OCI-LY7 (cell line): ENCODE data around the gene YOD1.

Source experiments
- EZH2phosphoT487 ChIP-seq: fragments of 200-600 bp; sonication (generic); IDR thresholded peaks from 2 replicates; pipeline ENCODE4 v1.6.1; 2018; ENCODE audit warnings: low read depth, borderline replicate concordance, mild to moderate bottlenecking, mixed run types, antibody characterized with exemption, low read length, moderate library complexity, mixed read lengths
- TF ChIP-seq, protein P1 (sequence below): fragments of 200-600 bp; sonication (generic); conservative IDR thresholded peaks from 2 replicates; pipeline ENCODE4 v1.5.1; 2014; ENCODE audit warnings: mild to moderate bottlenecking, antibody characterized with exemption, low read length, moderate library complexity, mixed read lengths

DNA sequence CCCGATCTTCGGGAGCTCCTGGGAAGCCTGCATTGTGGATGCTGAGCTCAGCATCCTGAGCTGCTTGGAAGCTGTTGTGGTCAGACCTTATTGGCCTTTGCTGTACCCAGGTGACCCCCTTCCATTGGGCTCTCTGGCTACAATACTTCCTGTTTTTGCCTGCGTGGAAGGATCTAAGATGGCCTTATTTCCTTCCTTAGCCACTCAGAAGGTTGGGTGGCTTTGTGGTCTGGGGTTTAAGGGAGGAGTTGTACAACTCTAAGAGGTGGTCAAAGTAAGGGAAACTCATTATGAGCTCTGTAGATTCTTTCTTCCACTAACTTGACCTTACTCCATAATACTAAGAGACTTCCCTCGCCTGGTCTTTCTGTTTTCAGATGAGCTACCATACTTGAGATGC, 19.8 kb upstream of the YOD1 start:
- TF ChIP-seq, protein P1, sequence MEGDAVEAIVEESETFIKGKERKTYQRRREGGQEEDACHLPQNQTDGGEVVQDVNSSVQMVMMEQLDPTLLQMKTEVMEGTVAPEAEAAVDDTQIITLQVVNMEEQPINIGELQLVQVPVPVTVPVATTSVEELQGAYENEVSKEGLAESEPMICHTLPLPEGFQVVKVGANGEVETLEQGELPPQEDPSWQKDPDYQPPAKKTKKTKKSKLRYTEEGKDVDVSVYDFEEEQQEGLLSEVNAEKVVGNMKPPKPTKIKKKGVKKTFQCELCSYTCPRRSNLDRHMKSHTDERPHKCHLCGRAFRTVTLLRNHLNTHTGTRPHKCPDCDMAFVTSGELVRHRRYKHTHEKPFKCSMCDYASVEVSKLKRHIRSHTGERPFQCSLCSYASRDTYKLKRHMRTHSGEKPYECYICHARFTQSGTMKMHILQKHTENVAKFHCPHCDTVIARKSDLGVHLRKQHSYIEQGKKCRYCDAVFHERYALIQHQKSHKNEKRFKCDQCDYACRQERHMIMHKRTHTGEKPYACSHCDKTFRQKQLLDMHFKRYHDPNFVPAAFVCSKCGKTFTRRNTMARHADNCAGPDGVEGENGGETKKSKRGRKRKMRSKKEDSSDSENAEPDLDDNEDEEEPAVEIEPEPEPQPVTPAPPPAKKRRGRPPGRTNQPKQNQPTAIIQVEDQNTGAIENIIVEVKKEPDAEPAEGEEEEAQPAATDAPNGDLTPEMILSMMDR: no peak
- TF ChIP-seq EZH2phosphoT487: no peak
